BE2C (cell line): ENCODE data around the gene PPM1D.

Source experiments
- DNase-seq: peaks from one replicate; pipeline ENCODE4 v3.0.0-alpha.2; 2020
- H3K27me3 ChIP-seq: fragments of 250-450 bp; sonication (Bioruptor Pico); 2 replicates; pipeline ENCODE4 v1.5.1; 2020; ENCODE audit warnings: mild to moderate bottlenecking
- H3K36me3 ChIP-seq: fragments of 250-450 bp; sonication (Bioruptor Pico); 2 replicates; pipeline ENCODE4 v1.5.1; 2020; ENCODE audit warnings: mild to moderate bottlenecking
- H3K4me1 ChIP-seq: fragments of 250-450 bp; sonication (Bioruptor Pico); 2 replicates; pipeline ENCODE4 v1.5.1; 2020
- H3K4me3 ChIP-seq: 2 replicates; pipeline ENCODE4 v1.5.1; 2011; ENCODE audit warnings: low read depth, low read length
- H3K9me3 ChIP-seq: fragments of 250-450 bp; sonication (Bioruptor Pico); 2 replicates; pipeline ENCODE4 v1.5.1; 2020
- CTCF ChIP-seq: IDR thresholded peaks from 2 replicates; pipeline ENCODE4 v1.5.1; 2012; ENCODE audit warnings: mild to moderate bottlenecking, low read depth, low read length

Gene PPM1D

GRCh38 chr17:60615108-60615507, 15.1 kb downstream of the PPM1D start:
- TF ChIP-seq CTCF: no peak
- DNase-seq: no peak
- Histone ChIP-seq H3K36me3 (no peaks in the 10 kb centered on the region), H3K9me3 (no peaks in the 10 kb centered on the region; the same call in 1 of the 2 replicates), H3K4me1 (no peaks in the 10 kb centered on the region), H3K27me3 (no peaks in the 10 kb centered on the region), H3K4me3 (no peak overlapping the region)

DNA sequence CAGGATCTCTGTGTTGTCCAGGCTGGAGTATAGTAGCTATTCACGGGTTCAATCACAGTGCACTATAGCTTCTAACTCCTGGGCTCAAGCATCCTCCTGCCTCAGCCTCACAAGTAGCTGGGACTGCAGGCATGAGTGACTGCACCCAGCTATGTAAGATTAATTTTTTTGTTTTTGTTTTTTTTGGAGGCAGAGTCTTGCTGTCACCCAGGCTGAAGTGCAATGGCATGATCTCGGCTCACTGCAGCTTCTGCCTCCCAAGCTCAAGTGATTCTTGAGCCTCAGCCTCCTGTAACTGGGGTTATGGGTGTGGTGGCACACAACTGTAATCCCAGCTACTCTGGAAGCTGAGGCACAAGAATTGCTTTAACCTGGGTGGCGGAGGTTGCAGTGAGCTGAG, 15.8 kb downstream of the PPM1D start:
- H3K9me3 ChIP-seq: no peaks in the 10 kb centered on the region; the same call in 1 of the 2 replicates
- no peaks in the 10 kb centered on the region for H3K4me1 ChIP-seq
- no peak for TF ChIP-seq CTCF
- no peak for DNase-seq
- H3K27me3 ChIP-seq: no peaks in the 10 kb centered on the region
- no peaks in the 10 kb centered on the region for H3K36me3 ChIP-seq
- no peak overlapping the region for H3K4me3 ChIP-seq

DNA sequence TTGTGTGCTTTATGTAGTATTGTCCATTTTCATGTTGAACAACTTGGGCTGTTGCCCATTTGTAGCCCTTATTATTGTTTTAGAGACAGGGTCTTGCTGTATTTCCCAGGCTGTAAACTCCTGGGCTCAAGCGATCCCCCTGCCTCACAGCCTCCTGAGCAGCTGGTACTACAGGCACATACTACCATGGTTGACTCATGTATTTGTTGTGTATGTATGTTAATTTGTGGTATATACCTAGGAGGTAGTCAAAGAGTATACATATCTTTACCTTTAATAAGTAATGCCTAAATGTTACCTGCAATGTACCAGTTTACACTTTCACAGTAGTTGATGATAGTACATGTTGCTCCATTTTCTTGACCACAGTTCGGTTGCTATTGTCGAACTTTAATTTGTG, 18.1 kb downstream of the PPM1D start:
- no peaks in the 10 kb centered on the region for H3K27me3 ChIP-seq
- H3K36me3 ChIP-seq: no peaks in the 10 kb centered on the region
- H3K4me3 ChIP-seq: no peak overlapping the region
- no peaks in the 10 kb centered on the region for H3K4me1 ChIP-seq
- TF ChIP-seq CTCF: no peak
- no peaks in the 10 kb centered on the region; the same call in 1 of the 2 replicates for H3K9me3 ChIP-seq
- no peak for DNase-seq

DNA sequence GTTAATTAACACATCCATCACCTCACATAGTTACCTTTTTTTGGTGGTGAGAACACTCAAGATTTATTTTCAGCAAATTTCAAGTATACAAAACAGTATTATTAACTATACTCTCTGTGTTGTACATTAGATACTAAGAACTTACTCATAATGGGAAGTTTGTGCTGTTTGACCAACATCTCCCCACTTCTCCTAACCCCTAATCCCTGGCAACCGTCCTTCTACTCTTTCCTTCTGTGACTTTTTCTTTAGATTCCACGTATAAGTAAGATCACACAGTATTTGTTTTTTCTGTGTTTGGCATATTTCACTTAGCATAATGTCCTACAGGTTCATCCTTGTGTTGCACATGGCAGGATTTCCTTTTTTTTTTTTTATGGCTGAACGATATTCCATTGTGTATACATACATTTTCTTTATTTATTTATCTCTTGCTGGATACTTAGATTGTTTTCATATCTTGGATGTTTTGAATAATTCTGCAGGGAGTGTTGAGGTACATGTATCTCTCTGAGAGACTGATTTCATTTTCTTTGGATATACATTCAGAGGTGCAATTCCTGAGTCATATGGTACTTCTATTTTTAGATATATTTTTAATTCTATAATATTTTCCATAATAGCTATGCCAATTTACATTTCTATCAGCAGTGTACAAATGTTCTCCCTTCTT, 19.0 kb downstream of the PPM1D start:
- no peak for DNase-seq
- no peak overlapping the region for H3K4me3 ChIP-seq
- TF ChIP-seq CTCF: no peak
- H3K4me1 ChIP-seq: no peaks in the 10 kb centered on the region
- no peaks in the 10 kb centered on the region for H3K36me3 ChIP-seq
- no peaks in the 10 kb centered on the region for H3K27me3 ChIP-seq
- no peaks in the 10 kb centered on the region for H3K9me3 ChIP-seq

GRCh38 chr17:60622961-60623360, 23.0 kb downstream of the PPM1D start:
- Histone ChIP-seq H3K9me3 (no peaks in the 10 kb centered on the region), H3K4me1 (no peaks in the 10 kb centered on the region), H3K27me3 (no peaks in the 10 kb centered on the region), H3K4me3 (no peak overlapping the region), H3K36me3 (peaks cover 6% of the 10 kb centered on the region)
- no peak for DNase-seq
- no peak for TF ChIP-seq CTCF

- H3K36me3 ChIP-seq: peaks cover 9% of the 10 kb centered on the region
- no peak for TF ChIP-seq CTCF
- no peaks in the 10 kb centered on the region for H3K27me3 ChIP-seq
- no peak for DNase-seq
- no peaks in the 10 kb centered on the region for H3K9me3 ChIP-seq
- no peaks in the 10 kb centered on the region for H3K4me1 ChIP-seq
- no peak overlapping the region for H3K4me3 ChIP-seq
Observed at GRCh38 chr17:60623415-60623814, 23.4 kb downstream of the PPM1D start.
